Right lobe of liver (tissue), 6 donors: ENCODE data around the gene NPL. TPM values are rescaled to one million over a fixed set of nuclear protein-coding genes. Genes with fewer than 3 reads are reported as not detected.

Experiments
- ATAC-seq, 4 donors: fragments of 200-7000 bp; cut with Tn5 transposase; one replicate each; pipeline ENCODE4 v1.9.1; 2020; ENCODE audit warnings: mild to moderate bottlenecking in 4 of 4, moderate library complexity in 4 of 4
- DNase-seq, 3 donors: peaks; one replicate each; pipeline ENCODE4 v3.0.0-alpha.2; 2020
- H3K27ac ChIP-seq, 3 donors: fragments of 200-600 bp; one replicate each; pipeline ENCODE4 v1.8.0; 2022
- H3K27me3 ChIP-seq, 2 donors: fragments of 200-600 bp; one replicate each; pipeline ENCODE4 v1.8.0; 2022
- H3K36me3 ChIP-seq, 4 donors: fragments of 200-600 bp; sonication (generic) in 1 of 4; one replicate each; pipeline versions ENCODE4 v1.5.1 to v1.8.0; 2017 to 2022; ENCODE audit warnings: control low read depth in 1 of 4
- H3K4me1 ChIP-seq, 4 donors: fragments of 200-600 bp; sonication (generic) in 1 of 4; one replicate each; pipeline versions ENCODE4 v1.5.1 to v1.8.0; 2017 to 2022; ENCODE audit warnings: control low read depth in 1 of 4
- H3K4me3 ChIP-seq, 3 donors: fragments of 200-600 bp; one replicate each; pipeline ENCODE4 v1.8.0; 2022
- H3K9me3 ChIP-seq, 4 donors: fragments of 200-600 bp; sonication (generic) in 1 of 4; one replicate each; pipeline versions ENCODE4 v1.5.1 to v1.8.0; 2017 to 2022; ENCODE audit warnings: control low read depth in 1 of 4
- POLR2A ChIP-seq: fragments of 450-650 bp; IDR thresholded peaks from one replicate; pipeline ENCODE4 v1.6.1; 2017; ENCODE audit warnings: antibody characterized with exemption, mild to moderate bottlenecking
- WGBS: methylation state at CpG from one replicate; pipeline ENCODE4 v1.1.6; 2018; ENCODE audit warnings: low coverage, low lambda C conversion rate; ENCODE audit not compliant: insufficient coverage; ENCODE audit errors: missing lambda C conversion rate; 5-methylcytosine and 5-hydroxymethylcytosine counted together
- intact Hi-C, 2 donors: fragments of 100-400 bp; cut with DNase I; formaldehyde crosslinking; loops; one replicate each; pipeline versions ENCODE4 v1.11.2 to v1.14.1; 2022
- total RNA-seq, 6 experiments: library from RNA; depleted of rRNA in 2 of 6; stranded (reverse); fragments of >200 nt in 2 of 6; fragmentation: NEBNext Ultra II Directional in 3 of 6; extraction: Animal tissue kit (Norgen Biotek cat#: 25700) in 3 of 6; gene quantifications; one replicate each; pipeline versions ENCODE4 v1.1.0 to v1.2.4, GENCODE V29; 2016 to 2023
- TF ChIP-seq, protein P1 (sequence below), 4 donors: fragments of 200-600 bp in 3 of 4; fragments of 450-650 bp in 1 of 4; IDR thresholded peaks; one replicate each; pipeline versions ENCODE4 v1.5.1 to v1.8.0; 2016 to 2022; ENCODE audit warnings: antibody characterized with exemption in 4 of 4, mild to moderate bottlenecking in 2 of 4
- donor health status: DM: no; HTN: yes; CAD: no.
- donor health status: DM: no; HTN: no; CAD: no.
- donor health status: DM: no; HTN: no; CAD: no.
- donor health status: DM: no; HTN: yes; CAD: no.
- donor health status: DM: no; HTN: yes; CAD: no.

The NPL gene
- total RNA-seq, 6 experiments from 2014 or later, result 10.1 to 28.1 (median 14.4) TPM

DNA sequence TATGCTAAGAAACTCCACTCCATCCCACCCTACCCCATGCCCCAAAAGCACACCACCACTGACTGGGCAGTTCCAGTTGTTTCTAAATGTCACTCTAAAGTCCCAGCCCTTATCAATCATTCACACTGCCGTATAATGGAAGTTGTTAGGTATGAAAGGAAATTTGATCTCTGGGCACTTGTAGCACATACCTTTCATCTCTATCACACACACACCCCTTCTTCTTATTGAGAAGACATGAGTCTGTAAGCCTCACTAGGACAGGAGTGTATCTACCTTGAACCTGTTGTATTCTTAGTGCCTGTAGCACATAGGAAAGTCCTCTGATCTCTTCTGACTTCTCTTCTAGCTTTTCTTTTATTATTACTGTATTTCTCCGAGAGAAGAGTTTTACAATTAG is 27.3 kb downstream of the NPL start:
- H3K9me3 ChIP-seq, result no peaks in the 10 kb centered on the region
- no peaks in the 10 kb centered on the region for H3K27me3 ChIP-seq
- TF ChIP-seq, protein P1, sequence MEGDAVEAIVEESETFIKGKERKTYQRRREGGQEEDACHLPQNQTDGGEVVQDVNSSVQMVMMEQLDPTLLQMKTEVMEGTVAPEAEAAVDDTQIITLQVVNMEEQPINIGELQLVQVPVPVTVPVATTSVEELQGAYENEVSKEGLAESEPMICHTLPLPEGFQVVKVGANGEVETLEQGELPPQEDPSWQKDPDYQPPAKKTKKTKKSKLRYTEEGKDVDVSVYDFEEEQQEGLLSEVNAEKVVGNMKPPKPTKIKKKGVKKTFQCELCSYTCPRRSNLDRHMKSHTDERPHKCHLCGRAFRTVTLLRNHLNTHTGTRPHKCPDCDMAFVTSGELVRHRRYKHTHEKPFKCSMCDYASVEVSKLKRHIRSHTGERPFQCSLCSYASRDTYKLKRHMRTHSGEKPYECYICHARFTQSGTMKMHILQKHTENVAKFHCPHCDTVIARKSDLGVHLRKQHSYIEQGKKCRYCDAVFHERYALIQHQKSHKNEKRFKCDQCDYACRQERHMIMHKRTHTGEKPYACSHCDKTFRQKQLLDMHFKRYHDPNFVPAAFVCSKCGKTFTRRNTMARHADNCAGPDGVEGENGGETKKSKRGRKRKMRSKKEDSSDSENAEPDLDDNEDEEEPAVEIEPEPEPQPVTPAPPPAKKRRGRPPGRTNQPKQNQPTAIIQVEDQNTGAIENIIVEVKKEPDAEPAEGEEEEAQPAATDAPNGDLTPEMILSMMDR (IDR thresholded peaks at IDR 0.05), result no peak
- no peak for TF ChIP-seq POLR2A
- WGBS, result 91% methylated on average over 2 of the region's 2 CpGs
- DNase-seq, result no peak
- no peak overlapping the region for H3K27ac ChIP-seq
- no peak for ATAC-seq
- H3K4me3 ChIP-seq, result no peak overlapping the region
- no peaks in the 10 kb centered on the region for H3K4me1 ChIP-seq
- H3K36me3 ChIP-seq, result peaks cover 0 to 28% (median 2%) of the 10 kb centered on the region in 4 donors
- intact Hi-C loops, result no loop called here

DNA sequence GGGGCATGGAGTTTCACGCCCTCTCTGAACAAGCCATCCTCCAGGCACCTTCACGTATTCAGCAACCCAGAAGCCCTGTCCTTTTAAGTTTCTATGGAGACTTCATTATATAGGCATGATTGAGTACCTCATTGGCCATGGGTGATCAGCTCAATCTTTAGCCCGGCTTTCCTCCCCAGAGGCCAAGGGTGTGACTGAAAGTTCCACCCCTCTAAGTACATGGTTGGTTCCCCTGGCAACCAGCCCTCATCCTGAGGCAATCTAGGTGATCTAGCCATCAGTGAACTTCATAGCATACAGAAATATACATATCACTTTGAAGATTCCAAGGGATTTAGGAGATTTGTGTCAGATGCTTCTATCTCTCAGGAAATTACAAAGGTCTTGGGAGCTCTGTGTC is 28.2 kb downstream of the NPL start:
- WGBS, result 87% methylated on average over 3 of the region's 3 CpGs
- DNase-seq, result no peak
- Histone ChIP-seq H3K4me3 (no peak overlapping the region), H3K27ac (no peak overlapping the region), H3K4me1 (no peaks in the 10 kb centered on the region), H3K27me3 (no peaks in the 10 kb centered on the region), H3K9me3 (no peaks in the 10 kb centered on the region), H3K36me3 (peaks cover 0 to 29% (median 2%) of the 10 kb centered on the region in 4 donors)
- no peak for TF ChIP-seq POLR2A
- TF ChIP-seq, protein P1 (IDR thresholded peaks at IDR 0.05), result no peak
- intact Hi-C loops, result no loop called here
- ATAC-seq, result no peak

DNA sequence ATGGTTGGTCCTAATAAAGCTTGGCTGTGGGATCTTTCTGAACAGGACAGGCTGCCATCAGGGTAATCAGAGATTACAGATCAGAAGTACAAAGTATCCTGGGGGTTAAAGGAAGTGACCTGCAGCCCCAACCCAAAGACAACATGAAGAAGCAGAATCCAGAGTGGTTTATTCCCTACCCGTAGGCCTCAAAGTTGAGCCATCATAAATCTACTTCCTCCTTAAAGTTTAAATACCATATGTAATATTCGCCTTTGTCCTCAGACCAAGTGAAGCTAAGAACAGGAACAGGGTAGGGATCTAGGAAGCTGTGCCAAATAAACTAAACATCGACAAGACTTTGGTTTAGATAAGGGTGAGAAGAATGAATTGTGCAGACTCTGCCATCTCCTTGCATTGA is 33.6 kb downstream of the NPL start:
- ATAC-seq, result no peak
- Histone ChIP-seq H3K9me3 (no peaks in the 10 kb centered on the region), H3K4me3 (no peak overlapping the region), H3K36me3 (peaks cover 0 to 15% (median 0%) of the 10 kb centered on the region in 4 donors), H3K27me3 (no peaks in the 10 kb centered on the region), H3K27ac (no peak overlapping the region), H3K4me1 (no peaks in the 10 kb centered on the region)
- 79% methylated on average over 3 of the region's 3 CpGs for WGBS
- intact Hi-C loops, result no loop called here
- TF ChIP-seq, protein P1 (IDR thresholded peaks at IDR 0.05), result no peak
- TF ChIP-seq POLR2A, result no peak
- no peak for DNase-seq

DNA sequence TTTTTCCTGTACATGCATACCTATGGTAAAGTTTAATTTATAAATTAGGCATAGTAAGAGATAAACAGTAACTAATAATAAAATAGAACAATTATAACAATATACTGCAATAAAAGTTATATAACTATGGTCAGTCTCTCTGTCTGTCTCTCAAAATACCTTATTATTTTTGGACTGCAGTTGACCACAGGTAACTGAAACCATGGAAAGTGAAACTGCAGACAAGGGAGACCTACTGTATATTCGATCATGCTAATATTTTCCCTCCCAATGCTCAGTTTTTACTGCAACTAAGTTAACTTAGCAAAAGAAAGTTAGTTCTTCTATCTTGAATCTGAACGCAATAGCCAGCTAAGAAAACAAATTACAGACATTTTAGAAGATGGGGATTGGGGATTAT is 37.3 kb downstream of the NPL start:
- 89% methylated on average over 2 of the region's 2 CpGs for WGBS

More for the DNA sequence above, 37.3 kb downstream of the NPL start:
- Histone ChIP-seq H3K4me3 (no peak overlapping the region), H3K4me1 (no peaks in the 10 kb centered on the region), H3K27me3 (no peaks in the 10 kb centered on the region), H3K27ac (no peak overlapping the region), H3K36me3 (peaks cover 0 to 13% (median 1%) of the 10 kb centered on the region in 4 donors), H3K9me3 (no peaks in the 10 kb centered on the region)
- DNase-seq, result no peak
- TF ChIP-seq, protein P1 (IDR thresholded peaks at IDR 0.05), result no peak
- TF ChIP-seq POLR2A, result no peak
- no peak for ATAC-seq
- intact Hi-C loops, result no loop called here
